ENCODE results near the gene DENR. TPM values are rescaled to one million over a fixed set of nuclear protein-coding genes. Genes with fewer than 3 reads are reported as not detected.

The DENR gene
- total and polyA plus RNA-seq, 7 experiments from 2014 or later: 29.5 to 75.8 (median 50.5) TPM

DNA sequence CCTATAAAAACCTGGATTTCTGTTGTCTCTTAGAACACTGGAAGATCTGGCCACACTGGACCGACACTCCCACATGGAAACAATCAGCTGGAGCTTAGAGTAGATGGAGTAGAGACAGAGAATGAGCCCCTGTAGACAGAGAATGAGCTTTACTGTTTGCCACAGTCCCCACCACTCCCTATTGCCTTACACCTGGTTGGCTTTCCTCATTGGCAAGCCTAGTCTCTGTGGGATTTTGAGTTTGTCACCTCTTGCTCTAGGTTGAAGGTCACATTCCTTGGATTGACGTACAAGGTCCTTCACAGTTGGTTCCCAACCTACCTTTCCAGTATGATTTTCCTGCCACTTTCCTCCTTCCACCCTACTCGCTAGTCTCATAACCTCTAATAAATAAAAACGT is 20.0 kb upstream of the DENR start:
- H3K4me1 Mint-ChIP-seq: peaks cover 20 to 63% (median 47%) of the 10 kb centered on the region in 7 donors
- Histone ChIP-seq H3K4me3 (ENCODE audit: low read length) (no peak overlapping the region), H3K27me3 (ENCODE audit: control insufficient read depth in 2 of 2, insufficient read depth in 2 of 2, low read length in 2 of 2) (no peaks in the 10 kb centered on the region), H3K9me3 (ENCODE audit: control insufficient read depth in 2 of 3, low read length in 3 of 3) (no peaks in the 10 kb centered on the region), H3K27ac (ENCODE audit: low read depth, low read length) (peak overlapping the region; percentile 23), H3K4me1 (ENCODE audit: control insufficient read depth in 2 of 2, insufficient read depth in 2 of 2, low read length in 2 of 2) (peaks cover 0 to 25% of the 10 kb centered on the region in 2 donors), H3K36me3 (ENCODE audit: control insufficient read depth in 2 of 3, insufficient read depth in 3 of 3, low read length in 3 of 3) (no peaks in the 10 kb centered on the region)
- peaks cover 0 to 10% (median 0%) of the 10 kb centered on the region in 11 donors for H3K9me3 Mint-ChIP-seq
- H3K27me3 Mint-ChIP-seq: peaks cover 0 to 4% (median 0%) of the 10 kb centered on the region in 5 donors
- DNase-seq: no peak
- H3K27ac Mint-ChIP-seq: peak overlapping the region; percentile 4 to 83 (median 45)
- CTCF ChIA-PET: no interaction called here
- H3K4me3 Mint-ChIP-seq: peak overlapping the region in 8 of 10 donors; percentile 17 to 74 (median 68)
- intact Hi-C loops (cut with micrococcal nuclease): loop anchor here in 1 of 2 donors (5.0 kb wide), 1 partner anchor 85 kb away; no protein-coding TSS in a partner anchor
- POLR2A ChIA-PET: interaction anchor here (0.7 kb wide), 1 partner anchor 10 kb away, joined by 4 read pairs; no protein-coding TSS in a partner anchor
- H3K36me3 Mint-ChIP-seq: peaks cover 0 to 6% (median 0%) of the 10 kb centered on the region in 5 donors
- ATAC-seq: no peak

DNA sequence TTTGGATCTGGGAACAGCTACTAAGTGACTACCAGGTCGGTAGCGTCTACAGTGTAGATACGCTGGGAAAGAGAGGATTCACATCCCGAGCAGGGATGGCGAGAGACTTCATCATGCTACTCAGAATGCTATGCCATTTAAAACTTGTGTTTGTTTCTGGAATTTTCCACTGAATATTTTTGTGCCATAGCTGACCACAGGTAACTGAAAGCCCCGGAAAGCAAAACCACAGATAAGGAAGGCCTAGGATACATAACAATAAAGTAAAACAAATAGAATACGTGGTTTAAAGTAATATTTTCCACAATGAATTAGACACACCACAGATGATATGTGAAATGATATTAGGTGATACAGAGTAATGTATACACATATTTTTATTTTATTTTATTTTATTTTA is 14.1 kb upstream of the DENR start:
- Mint-ChIP-seq H3K27ac (no peak overlapping the region), H3K9me3 (peaks cover 0 to 5% (median 0%) of the 10 kb centered on the region in 11 donors), H3K27me3 (no peaks in the 10 kb centered on the region), H3K4me3 (no peak overlapping the region), H3K4me1 (peaks cover 3 to 15% (median 6%) of the 10 kb centered on the region in 7 donors), H3K36me3 (peaks cover 0 to 2% (median 0%) of the 10 kb centered on the region in 5 donors)
- H3K4me3 ChIP-seq (ENCODE audit: low read length): no peak overlapping the region
- DNase-seq (no peak), ATAC-seq (no peak)
- H3K4me1 ChIP-seq (ENCODE audit: control insufficient read depth in 2 of 2, insufficient read depth in 2 of 2, low read length in 2 of 2): no peaks in the 10 kb centered on the region
- no peaks in the 10 kb centered on the region for H3K36me3 ChIP-seq (ENCODE audit: control insufficient read depth in 2 of 3, insufficient read depth in 3 of 3, low read length in 3 of 3)
- no peaks in the 10 kb centered on the region for H3K27me3 ChIP-seq (ENCODE audit: control insufficient read depth in 2 of 2, insufficient read depth in 2 of 2, low read length in 2 of 2)
- CTCF ChIA-PET: no interaction called here
- H3K9me3 ChIP-seq (ENCODE audit: control insufficient read depth in 2 of 3, low read length in 3 of 3): no peaks in the 10 kb centered on the region
- H3K27ac ChIP-seq (ENCODE audit: low read depth, low read length): no peak overlapping the region
- POLR2A ChIA-PET: interaction anchor here (0.5 kb wide), 1 partner anchor 13 kb away, joined by 3 read pairs; no protein-coding TSS in a partner anchor
- intact Hi-C loops (cut with micrococcal nuclease): no loop called here

DNA sequence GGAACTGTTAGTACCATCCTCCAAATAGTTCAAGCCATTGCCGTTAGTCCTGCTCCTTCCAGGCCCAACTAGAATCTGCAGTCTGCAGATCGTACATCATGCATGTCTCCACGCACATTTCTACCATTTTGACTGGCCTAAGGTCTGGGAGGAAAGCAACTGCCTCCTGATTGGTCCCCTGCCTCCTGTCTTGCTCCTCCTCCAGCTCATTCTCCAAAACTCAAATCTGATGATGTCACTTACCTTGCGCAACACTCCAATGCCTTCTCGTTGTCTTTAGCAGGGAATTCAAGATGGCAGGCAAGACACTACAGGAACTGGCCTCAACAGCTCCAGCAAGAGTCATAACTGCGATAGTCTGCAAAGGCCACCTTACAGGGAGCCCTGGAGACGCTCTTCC is 12.3 kb upstream of the DENR start:
- intact Hi-C loops (cut with micrococcal nuclease): no loop called here
- ATAC-seq (no peak), DNase-seq (no peak)
- Mint-ChIP-seq H3K4me3 (no peak overlapping the region), H3K27ac (no peak overlapping the region), H3K9me3 (peaks cover 0 to 5% (median 0%) of the 10 kb centered on the region in 11 donors), H3K36me3 (peaks cover 0 to 2% (median 0%) of the 10 kb centered on the region in 5 donors), H3K4me1 (peaks cover 0 to 8% (median 0%) of the 10 kb centered on the region in 7 donors), H3K27me3 (no peaks in the 10 kb centered on the region)
- no peaks in the 10 kb centered on the region for H3K27me3 ChIP-seq (ENCODE audit: control insufficient read depth in 2 of 2, insufficient read depth in 2 of 2, low read length in 2 of 2)
- H3K9me3 ChIP-seq (ENCODE audit: control insufficient read depth in 2 of 3, low read length in 3 of 3): no peaks in the 10 kb centered on the region
- CTCF ChIA-PET: no interaction called here
- POLR2A ChIA-PET: no interaction called here
- no peaks in the 10 kb centered on the region for H3K36me3 ChIP-seq (ENCODE audit: control insufficient read depth in 2 of 3, insufficient read depth in 3 of 3, low read length in 3 of 3)
- no peaks in the 10 kb centered on the region for H3K4me1 ChIP-seq (ENCODE audit: control insufficient read depth in 2 of 2, insufficient read depth in 2 of 2, low read length in 2 of 2)
- H3K4me3 ChIP-seq (ENCODE audit: low read length): no peak overlapping the region
- no peak overlapping the region for H3K27ac ChIP-seq (ENCODE audit: low read depth, low read length)

DNA sequence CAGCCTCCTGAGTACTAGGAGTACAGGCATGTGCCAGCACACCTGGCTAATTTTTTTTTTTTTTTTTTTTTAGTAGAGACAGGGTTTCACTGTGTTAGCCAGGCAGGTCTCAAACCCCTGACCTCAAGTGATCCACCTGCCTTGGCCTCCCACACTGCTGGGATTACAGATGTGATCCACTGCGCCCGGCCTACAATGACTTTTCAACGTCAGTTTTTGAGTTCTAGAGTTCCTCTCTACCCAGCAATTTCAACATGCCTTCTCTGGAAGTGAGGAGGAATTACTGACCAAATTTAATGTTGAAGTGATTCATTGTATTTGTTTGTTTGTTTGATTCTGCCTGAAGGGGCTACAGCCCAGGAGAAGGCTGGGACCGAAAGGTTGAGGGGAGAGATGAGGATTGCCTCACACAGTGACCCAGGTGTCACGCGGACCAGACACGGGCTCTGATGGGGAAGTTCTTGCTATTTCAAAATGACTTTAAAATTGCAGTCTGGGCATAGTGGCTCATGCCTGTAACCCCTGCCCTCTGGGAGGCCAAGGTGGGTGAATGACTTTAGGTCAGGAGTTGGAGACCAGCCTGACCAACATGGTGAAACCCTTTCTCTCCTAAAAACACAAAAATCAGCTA is 8.6 kb upstream of the DENR start:
- Mint-ChIP-seq H3K36me3 (no peaks in the 10 kb centered on the region), H3K9me3 (no peaks in the 10 kb centered on the region), H3K4me1 (peaks cover 0 to 7% (median 0%) of the 10 kb centered on the region in 7 donors), H3K27me3 (no peaks in the 10 kb centered on the region), H3K4me3 (no peak overlapping the region), H3K27ac (no peak overlapping the region)
- DNase-seq (no peak), ATAC-seq (peak; percentile 74)
- intact Hi-C loops (cut with micrococcal nuclease): no loop called here
- H3K27ac ChIP-seq (ENCODE audit: low read depth, low read length): no peak overlapping the region
- H3K4me3 ChIP-seq (ENCODE audit: low read length): no peak overlapping the region
- H3K36me3 ChIP-seq (ENCODE audit: control insufficient read depth in 2 of 3, insufficient read depth in 3 of 3, low read length in 3 of 3): no peaks in the 10 kb centered on the region
- H3K27me3 ChIP-seq (ENCODE audit: control insufficient read depth in 2 of 2, insufficient read depth in 2 of 2, low read length in 2 of 2): no peaks in the 10 kb centered on the region
- H3K9me3 ChIP-seq (ENCODE audit: control insufficient read depth in 2 of 3, low read length in 3 of 3): no peaks in the 10 kb centered on the region
- POLR2A ChIA-PET: no interaction called here
- no peaks in the 10 kb centered on the region for H3K4me1 ChIP-seq (ENCODE audit: control insufficient read depth in 2 of 2, insufficient read depth in 2 of 2, low read length in 2 of 2)
- CTCF ChIA-PET: no interaction called here

DNA sequence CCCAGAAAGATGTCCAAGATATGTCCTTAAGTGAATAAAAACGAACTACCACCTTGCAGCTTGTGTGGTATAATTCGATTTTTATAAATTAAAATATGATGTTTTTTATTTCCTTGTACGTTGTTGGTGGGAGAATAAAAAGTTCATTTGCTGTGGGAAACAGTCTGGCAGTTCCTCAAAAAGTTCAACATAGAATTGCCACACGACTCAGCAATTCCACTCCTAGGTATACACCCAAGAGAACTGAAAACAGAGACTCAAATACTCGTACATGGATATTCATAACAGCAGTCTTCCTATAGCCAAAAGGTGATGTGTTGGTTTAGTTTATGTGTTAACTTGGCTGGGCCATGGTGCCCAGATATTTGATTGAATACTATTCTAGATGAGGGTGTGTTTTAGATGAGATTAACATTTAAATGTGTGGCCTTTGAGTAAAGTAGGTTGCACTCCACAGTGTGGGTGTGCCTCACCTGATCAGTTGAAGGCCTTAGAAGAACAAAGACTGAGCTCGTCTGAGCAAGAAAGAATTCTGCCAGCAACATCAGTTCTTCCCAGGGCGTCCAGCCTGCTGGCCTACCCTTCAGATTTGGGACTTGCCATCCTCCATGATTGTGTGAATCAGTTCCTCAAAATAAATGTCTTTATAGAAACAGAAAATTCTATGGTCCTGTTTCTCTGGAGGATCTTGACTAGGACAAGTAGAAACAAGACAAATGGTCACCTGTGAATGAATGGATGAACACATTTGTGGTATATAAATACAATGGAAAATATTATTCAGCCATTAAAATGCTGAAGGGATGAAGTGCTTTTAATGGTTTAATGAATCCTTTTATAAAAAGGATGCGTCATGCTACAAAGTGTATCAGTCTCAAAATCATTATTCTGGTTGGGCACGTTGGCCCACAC is 5.1 kb upstream of the DENR start:
- Mint-ChIP-seq H3K4me3 (no peak overlapping the region), H3K27me3 (no peaks in the 10 kb centered on the region), H3K9me3 (no peaks in the 10 kb centered on the region), H3K36me3 (peaks cover 0 to 1% (median 0%) of the 10 kb centered on the region in 5 donors), H3K27ac (no peak overlapping the region), H3K4me1 (peaks cover 0 to 21% (median 18%) of the 10 kb centered on the region in 7 donors)
- intact Hi-C loops (cut with micrococcal nuclease): no loop called here
- no peaks in the 10 kb centered on the region for H3K27me3 ChIP-seq (ENCODE audit: control insufficient read depth in 2 of 2, insufficient read depth in 2 of 2, low read length in 2 of 2)
- peaks cover 0 to 3% of the 10 kb centered on the region in 2 donors for H3K4me1 ChIP-seq (ENCODE audit: control insufficient read depth in 2 of 2, insufficient read depth in 2 of 2, low read length in 2 of 2)
- DNase-seq (no peak), ATAC-seq (no peak)
- no peaks in the 10 kb centered on the region for H3K36me3 ChIP-seq (ENCODE audit: control insufficient read depth in 2 of 3, insufficient read depth in 3 of 3, low read length in 3 of 3)
- POLR2A ChIA-PET: no interaction called here
- CTCF ChIA-PET: no interaction called here
- no peak overlapping the region for H3K4me3 ChIP-seq (ENCODE audit: low read length)
- no peak overlapping the region for H3K27ac ChIP-seq (ENCODE audit: low read depth, low read length)
- H3K9me3 ChIP-seq (ENCODE audit: control insufficient read depth in 2 of 3, low read length in 3 of 3): no peaks in the 10 kb centered on the region

DNA sequence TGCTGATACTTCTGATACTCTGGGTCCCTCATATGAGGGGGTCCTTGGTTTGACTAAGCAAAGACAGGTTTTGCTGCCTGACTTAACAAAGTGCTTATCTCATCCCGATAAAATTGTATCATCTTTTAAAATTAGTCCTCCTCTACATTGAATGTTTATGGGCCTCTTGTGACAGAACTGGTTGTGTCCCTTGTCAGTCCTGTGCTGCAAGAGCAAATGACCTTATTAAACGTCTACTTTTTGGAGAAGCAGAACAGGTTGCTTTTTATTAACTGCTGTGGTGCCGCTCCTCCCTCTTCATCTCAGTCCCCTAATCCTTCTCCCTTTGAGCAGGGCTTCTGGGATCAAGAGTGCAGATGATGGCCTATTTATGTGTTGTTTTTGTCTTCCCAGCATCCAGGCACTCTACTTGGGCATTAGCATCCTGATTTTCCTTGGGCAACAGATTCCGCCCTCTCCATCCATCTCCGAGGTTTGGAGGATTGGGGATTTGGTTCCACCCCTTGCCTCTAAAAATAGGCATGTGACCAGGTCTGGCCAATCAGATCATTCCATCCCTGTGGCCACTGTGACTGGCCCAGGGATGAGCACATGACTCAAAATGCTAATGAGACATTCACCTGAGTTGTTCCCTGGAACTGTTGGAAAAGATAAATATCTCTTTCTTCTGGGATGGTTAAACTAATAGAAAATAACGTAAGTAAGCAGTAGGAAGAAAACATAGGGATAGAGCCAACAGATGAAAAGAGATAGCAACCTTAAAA is 2.9 kb upstream of the DENR start:
- peak overlapping the region in 3 of 9 donors; percentile 4 to 83 (median 9) for H3K27ac Mint-ChIP-seq
- peaks cover 12 to 18% of the 10 kb centered on the region in 2 donors for H3K4me1 ChIP-seq (ENCODE audit: control insufficient read depth in 2 of 2, insufficient read depth in 2 of 2, low read length in 2 of 2)
- no peaks in the 10 kb centered on the region for H3K27me3 ChIP-seq (ENCODE audit: control insufficient read depth in 2 of 2, insufficient read depth in 2 of 2, low read length in 2 of 2)
- ATAC-seq (no peak), DNase-seq (no peak)
- H3K36me3 Mint-ChIP-seq: peaks cover 3 to 12% (median 11%) of the 10 kb centered on the region in 5 donors
- ChIA-PET POLR2A (no interaction called here), CTCF (no interaction called here)
- no peaks in the 10 kb centered on the region for H3K27me3 Mint-ChIP-seq
- peaks cover 12 to 43% (median 35%) of the 10 kb centered on the region in 7 donors for H3K4me1 Mint-ChIP-seq
- peaks cover 0 to 13% (median 4%) of the 10 kb centered on the region in 3 experiments for H3K36me3 ChIP-seq (ENCODE audit: control insufficient read depth in 2 of 3, insufficient read depth in 3 of 3, low read length in 3 of 3)
- no peak overlapping the region for H3K4me3 ChIP-seq (ENCODE audit: low read length)
- no peaks in the 10 kb centered on the region for H3K9me3 ChIP-seq (ENCODE audit: control insufficient read depth in 2 of 3, low read length in 3 of 3)
- H3K9me3 Mint-ChIP-seq: no peaks in the 10 kb centered on the region
- peak overlapping the region in 1 of 10 donors; percentile 43 for H3K4me3 Mint-ChIP-seq
- no peak overlapping the region for H3K27ac ChIP-seq (ENCODE audit: low read depth, low read length)
- intact Hi-C loops (cut with micrococcal nuclease): loop anchor here (5.0 to 10.0 kb wide), 5 partner anchors 415 to 963 kb away; partner anchors contain the start of genes SBNO1 (in 2 of the 2), ATP6V0A2 (in 1 of the 2) and TMED2 (in 1 of the 2)

All from naive thymus-derived CD4-positive, alpha-beta T cell (primary cell).